Measurements from ENCODE around the gene EIF4G2. TPM values are rescaled to one million over a fixed set of nuclear protein-coding genes. Genes with fewer than 3 reads are reported as not detected.
A peak's percentile ranks its signal among the peaks of the same experiment; 100 is the strongest.

EIF4G2 gene
- total and polyA plus RNA-seq, 10 of the 15 experiments (the other 5 are each of a cell fraction or from before 2014, with no cell fraction given) = 210 to 1,104 (median 713) TPM

- TF ChIP-seq E2F4 (IDR thresholded peaks at IDR 0.05; ENCODE audit: low read depth, low read length) (no peak), KDM1A (IDR thresholded peaks at IDR 0.05; ENCODE audit: borderline replicate concordance) (no peak), USF2 (IDR thresholded peaks at IDR 0.05; ENCODE audit: borderline replicate concordance, low read depth, low read length) (no peak), NFYA (IDR thresholded peaks at IDR 0.05; ENCODE audit: borderline replicate concordance, low read depth, low read length) (no peak), CHD1 (IDR thresholded peaks at IDR 0.05; ENCODE audit: low read depth, low read length) (no peak), PAX8 (IDR thresholded peaks at IDR 0.05) (no peak), SP1 (IDR thresholded peaks at IDR 0.05; ENCODE audit: low read depth, low read length) (no peak), GATAD2B (conservative IDR thresholded peaks at IDR 0.05; ENCODE audit: low read depth) (0 out of 2 replicates have a peak, but pooled peaks have one; percentile 48), BCL11A (IDR thresholded peaks at IDR 0.05; ENCODE audit: low read depth, low read length) (no peak), KAT2A (conservative IDR thresholded peaks at IDR 0.05; ENCODE audit: control insufficient read depth, low read depth, low read length) (no peak), BCLAF1 (IDR thresholded peaks at IDR 0.05) (no peak), RCOR1 (conservative IDR thresholded peaks at IDR 0.05; ENCODE audit: low read depth, low read length) (no peak), ASH2L (IDR thresholded peaks at IDR 0.05; ENCODE audit: borderline replicate concordance, low read depth) (no peak), EED (IDR thresholded peaks at IDR 0.05; ENCODE audit: low read depth) (no peak), TCF12 (IDR thresholded peaks at IDR 0.05; ENCODE audit: low read depth, low read length) (peak; percentile 76), CHD2 (IDR thresholded peaks at IDR 0.05; ENCODE audit: borderline replicate concordance, low read depth, low read length) (no peak; the same call in 1 of the 2 replicates), SREBF1 (IDR thresholded peaks at IDR 0.05; ENCODE audit: low read length) (no peak), POU2F2 (IDR thresholded peaks at IDR 0.05; ENCODE audit: borderline replicate concordance, low read depth, low read length) (no peak), RAD51 (IDR thresholded peaks at IDR 0.05) (no peak), MYC (IDR thresholded peaks at IDR 0.05; ENCODE audit: insufficient read depth, insufficient read length, insufficient replicate concordance, low read length, severe bottlenecking) (no peak), ZZZ3 (IDR thresholded peaks at IDR 0.05; ENCODE audit: control insufficient read depth, insufficient read length, low read depth) (no peak), SMAD5 (IDR thresholded peaks at IDR 0.05; ENCODE audit: low read depth) (no peak)
- TF ChIP-seq, protein P1, sequence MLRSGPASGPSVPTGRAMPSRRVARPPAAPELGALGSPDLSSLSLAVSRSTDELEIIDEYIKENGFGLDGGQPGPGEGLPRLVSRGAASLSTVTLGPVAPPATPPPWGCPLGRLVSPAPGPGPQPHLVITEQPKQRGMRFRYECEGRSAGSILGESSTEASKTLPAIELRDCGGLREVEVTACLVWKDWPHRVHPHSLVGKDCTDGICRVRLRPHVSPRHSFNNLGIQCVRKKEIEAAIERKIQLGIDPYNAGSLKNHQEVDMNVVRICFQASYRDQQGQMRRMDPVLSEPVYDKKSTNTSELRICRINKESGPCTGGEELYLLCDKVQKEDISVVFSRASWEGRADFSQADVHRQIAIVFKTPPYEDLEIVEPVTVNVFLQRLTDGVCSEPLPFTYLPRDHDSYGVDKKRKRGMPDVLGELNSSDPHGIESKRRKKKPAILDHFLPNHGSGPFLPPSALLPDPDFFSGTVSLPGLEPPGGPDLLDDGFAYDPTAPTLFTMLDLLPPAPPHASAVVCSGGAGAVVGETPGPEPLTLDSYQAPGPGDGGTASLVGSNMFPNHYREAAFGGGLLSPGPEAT (IDR thresholded peaks at IDR 0.05; ENCODE audit: low read depth) = no peak
These were observed 16.2 kb downstream of the EIF4G2 start (continued) for GRCh38 chr11:10792385-10793068.

All from GM12878 (cell line).